ENCODE results near the gene DUSP28. TPM values are rescaled to one million over a fixed set of nuclear protein-coding genes. Genes with fewer than 3 reads are reported as not detected.

Gene DUSP28
- total RNA-seq, 1 experiment from 2014 or later, result 2.2 TPM

DNA sequence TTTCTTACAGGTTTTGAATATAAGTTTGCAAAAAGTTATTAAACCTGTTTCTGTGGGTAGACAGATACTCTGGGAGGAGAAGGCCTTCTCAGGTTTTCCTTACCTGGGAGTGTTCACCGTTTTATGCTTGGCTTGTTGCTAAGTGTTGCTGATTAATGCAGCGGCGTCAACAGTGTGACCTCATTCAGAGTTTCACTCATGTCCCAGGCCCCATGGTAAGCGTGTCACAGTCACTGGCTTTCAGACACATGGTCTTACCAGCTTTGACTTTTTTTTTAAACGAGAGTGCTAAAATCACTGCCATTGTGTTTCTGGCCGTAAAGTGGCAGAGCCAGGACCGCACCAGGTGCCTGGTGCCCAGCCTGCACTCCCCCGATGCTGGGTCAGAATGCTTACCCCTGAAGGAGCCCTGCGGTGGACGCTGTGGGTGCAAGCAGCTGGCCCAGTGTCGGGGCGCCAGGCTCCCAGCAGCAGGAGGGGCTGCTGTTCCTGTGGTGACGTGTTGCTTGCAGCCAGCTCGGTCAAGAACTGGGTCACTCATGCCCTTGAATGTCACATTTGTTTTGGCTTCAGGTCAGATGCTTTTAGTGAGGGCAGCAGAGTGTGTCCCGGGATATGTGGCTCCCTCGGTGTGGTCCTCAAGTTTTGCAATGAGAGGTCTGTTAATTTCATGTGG lies 29.8 kb downstream of the DUSP28 start:
- H3K27me3 ChIP-seq (replicated peaks; ENCODE audit: control insufficient read depth, insufficient read depth, low read length), result no peaks in the 10 kb centered on the region
- no peaks in the 10 kb centered on the region for H3K4me1 ChIP-seq
- H3K36me3 ChIP-seq (ENCODE audit: control insufficient read depth, insufficient read depth, low read length), result no peaks in the 10 kb centered on the region
- no peak overlapping the region for H3K4me3 ChIP-seq (ENCODE audit: low read depth, low read length)
- no peaks in the 10 kb centered on the region for H3K9me3 ChIP-seq
- Mint-ChIP-seq H3K36me3 (ENCODE audit: insufficient read depth, unreplicated experiment) (peaks cover 4% of the 10 kb centered on the region), H3K27me3 (ENCODE audit: insufficient read depth, unreplicated experiment) (no peaks in the 10 kb centered on the region), H3K4me1 (ENCODE audit: low read depth, unreplicated experiment) (peaks cover 16% of the 10 kb centered on the region), H3K27ac (ENCODE audit: unreplicated experiment) (no peak overlapping the region), H3K4me3 (ENCODE audit: unreplicated experiment) (no peak overlapping the region), H3K9me3 (ENCODE audit: unreplicated experiment) (no peaks in the 10 kb centered on the region)
- intact Hi-C loops (cut with micrococcal nuclease; ENCODE audit: unreplicated experiment), result no loop called here
- ChIA-PET POLR2A (no interaction called here), CTCF (no interaction called here)
- TF ChIP-seq, protein P1, sequence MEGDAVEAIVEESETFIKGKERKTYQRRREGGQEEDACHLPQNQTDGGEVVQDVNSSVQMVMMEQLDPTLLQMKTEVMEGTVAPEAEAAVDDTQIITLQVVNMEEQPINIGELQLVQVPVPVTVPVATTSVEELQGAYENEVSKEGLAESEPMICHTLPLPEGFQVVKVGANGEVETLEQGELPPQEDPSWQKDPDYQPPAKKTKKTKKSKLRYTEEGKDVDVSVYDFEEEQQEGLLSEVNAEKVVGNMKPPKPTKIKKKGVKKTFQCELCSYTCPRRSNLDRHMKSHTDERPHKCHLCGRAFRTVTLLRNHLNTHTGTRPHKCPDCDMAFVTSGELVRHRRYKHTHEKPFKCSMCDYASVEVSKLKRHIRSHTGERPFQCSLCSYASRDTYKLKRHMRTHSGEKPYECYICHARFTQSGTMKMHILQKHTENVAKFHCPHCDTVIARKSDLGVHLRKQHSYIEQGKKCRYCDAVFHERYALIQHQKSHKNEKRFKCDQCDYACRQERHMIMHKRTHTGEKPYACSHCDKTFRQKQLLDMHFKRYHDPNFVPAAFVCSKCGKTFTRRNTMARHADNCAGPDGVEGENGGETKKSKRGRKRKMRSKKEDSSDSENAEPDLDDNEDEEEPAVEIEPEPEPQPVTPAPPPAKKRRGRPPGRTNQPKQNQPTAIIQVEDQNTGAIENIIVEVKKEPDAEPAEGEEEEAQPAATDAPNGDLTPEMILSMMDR (IDR thresholded peaks at IDR 0.05; ENCODE audit: insufficient read depth in 1 of 2, low read depth in 1 of 2, low read length in 1 of 2, severe bottlenecking in 1 of 2, unreplicated experiment in 1 of 2), result no peak
- DNase-seq, result no peak
- BruUV-seq (replicated peaks), result no TSS peak

DNA sequence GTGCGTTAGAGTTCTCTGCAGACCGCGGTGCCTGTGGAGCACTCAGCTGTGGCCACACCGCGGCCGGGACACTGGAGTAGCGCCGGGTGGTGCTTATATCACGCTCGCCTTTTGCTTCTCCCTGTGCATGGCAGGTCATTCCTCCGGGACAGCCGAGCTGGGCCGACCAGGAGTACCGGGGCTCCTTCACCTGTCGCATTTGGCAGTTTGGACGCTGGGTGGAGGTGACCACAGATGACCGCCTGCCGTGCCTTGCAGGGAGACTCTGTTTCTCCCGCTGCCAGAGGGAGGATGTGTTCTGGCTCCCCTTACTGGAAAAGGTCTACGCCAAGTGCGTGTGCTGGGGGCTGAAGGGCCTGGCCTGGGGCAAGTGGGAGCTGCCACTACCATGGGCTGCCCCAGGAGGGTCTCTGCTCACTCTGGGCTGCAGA lies 30.5 kb downstream of the DUSP28 start:
- H3K36me3 ChIP-seq (ENCODE audit: control insufficient read depth, insufficient read depth, low read length), result no peaks in the 10 kb centered on the region

DNA sequence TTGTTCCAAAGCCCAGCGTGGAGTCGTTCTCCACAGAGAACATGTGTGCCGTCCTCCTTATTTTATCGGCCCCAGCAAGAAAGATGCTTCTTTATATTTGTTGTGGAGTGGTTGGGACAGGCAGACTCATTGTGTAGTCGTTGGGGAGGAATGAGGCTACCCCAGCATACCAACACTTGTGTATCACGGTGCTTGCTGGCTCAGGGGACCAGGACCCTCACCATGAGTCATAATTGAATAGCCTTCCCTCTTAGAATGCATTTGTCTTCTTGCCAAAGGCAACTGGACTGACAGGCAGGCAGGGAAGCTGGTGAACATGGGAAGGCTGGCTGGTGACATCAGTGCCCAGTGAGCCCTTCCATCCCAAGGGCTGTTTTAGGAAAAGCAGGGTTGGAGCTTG lies 31.1 kb downstream of the DUSP28 start:
- H3K9me3 Mint-ChIP-seq (ENCODE audit: unreplicated experiment), result no peaks in the 10 kb centered on the region

More for the DNA sequence above, 30.5 kb downstream of the DUSP28 start:
- H3K9me3 ChIP-seq, result no peaks in the 10 kb centered on the region
- H3K9me3 Mint-ChIP-seq (ENCODE audit: unreplicated experiment), result no peaks in the 10 kb centered on the region
- no peaks in the 10 kb centered on the region for H3K27me3 ChIP-seq (replicated peaks; ENCODE audit: control insufficient read depth, insufficient read depth, low read length)
- no peak overlapping the region for H3K27ac Mint-ChIP-seq (ENCODE audit: unreplicated experiment)
- intact Hi-C loops (cut with micrococcal nuclease; ENCODE audit: unreplicated experiment), result no loop called here
- H3K27me3 Mint-ChIP-seq (ENCODE audit: insufficient read depth, unreplicated experiment), result no peaks in the 10 kb centered on the region
- peaks cover 16% of the 10 kb centered on the region for H3K4me1 Mint-ChIP-seq (ENCODE audit: low read depth, unreplicated experiment)
- BruUV-seq (replicated peaks), result no TSS peak
- H3K4me3 ChIP-seq (ENCODE audit: low read depth, low read length), result no peak overlapping the region
- no peaks in the 10 kb centered on the region for H3K4me1 ChIP-seq
- POLR2A ChIA-PET, result no interaction called here
- CTCF ChIA-PET, result no interaction called here
- H3K4me3 Mint-ChIP-seq (ENCODE audit: unreplicated experiment), result no peak overlapping the region
- H3K36me3 Mint-ChIP-seq (ENCODE audit: insufficient read depth, unreplicated experiment), result peaks cover 4% of the 10 kb centered on the region
- DNase-seq, result no peak
- TF ChIP-seq, protein P1 (IDR thresholded peaks at IDR 0.05; ENCODE audit: insufficient read depth in 1 of 2, low read depth in 1 of 2, low read length in 1 of 2, severe bottlenecking in 1 of 2, unreplicated experiment in 1 of 2), result no peak

More for the DNA sequence above, 31.1 kb downstream of the DUSP28 start:
- no peaks in the 10 kb centered on the region for H3K4me1 ChIP-seq
- BruUV-seq (replicated peaks), result no TSS peak
- POLR2A ChIA-PET, result no interaction called here
- DNase-seq, result no peak
- Mint-ChIP-seq H3K4me3 (ENCODE audit: unreplicated experiment) (no peak overlapping the region), H3K27me3 (ENCODE audit: insufficient read depth, unreplicated experiment) (no peaks in the 10 kb centered on the region), H3K27ac (ENCODE audit: unreplicated experiment) (no peak overlapping the region), H3K36me3 (ENCODE audit: insufficient read depth, unreplicated experiment) (no peaks in the 10 kb centered on the region), H3K4me1 (ENCODE audit: low read depth, unreplicated experiment) (peaks cover 16% of the 10 kb centered on the region)
- CTCF ChIA-PET, result no interaction called here
- intact Hi-C loops (cut with micrococcal nuclease; ENCODE audit: unreplicated experiment), result no loop called here
- H3K27me3 ChIP-seq (replicated peaks; ENCODE audit: control insufficient read depth, insufficient read depth, low read length), result no peaks in the 10 kb centered on the region
- no peaks in the 10 kb centered on the region for H3K36me3 ChIP-seq (ENCODE audit: control insufficient read depth, insufficient read depth, low read length)
- TF ChIP-seq, protein P1 (IDR thresholded peaks at IDR 0.05; ENCODE audit: insufficient read depth in 1 of 2, low read depth in 1 of 2, low read length in 1 of 2, severe bottlenecking in 1 of 2, unreplicated experiment in 1 of 2), result no peak
- H3K4me3 ChIP-seq (ENCODE audit: low read depth, low read length), result no peak overlapping the region
- no peaks in the 10 kb centered on the region for H3K9me3 ChIP-seq
